GM23248 (cell line): ENCODE data around the gene GALNT1.

ENCODE experiments used
- EZH2 ChIP-seq: fragments of 200-600 bp; sonication (generic); IDR thresholded peaks from 2 replicates; pipeline ENCODE4 v1.6.1; 2018; ENCODE audit warnings: antibody characterized with exemption, mild to moderate bottlenecking; ENCODE audit not compliant: insufficient read depth, poor library complexity, severe bottlenecking
- EZH2phosphoT487 ChIP-seq: fragments of 200-600 bp; sonication (generic); IDR thresholded peaks from 2 replicates; pipeline ENCODE4 v1.6.1; 2018; ENCODE audit warnings: antibody characterized with exemption, moderate library complexity, mild to moderate bottlenecking, low read depth; ENCODE audit not compliant: insufficient read depth

GRCh38 chr18:35624146-35624545 is 42.6 kb downstream of the GALNT1 start:
- TF ChIP-seq EZH2phosphoT487 (no peak), EZH2 (no peak)
